IPS-15b (cell line): ENCODE results near the gene NLGN4X.

Experiments used
- H3K27me3 ChIP-seq: one replicate; pipeline ENCODE4 v1.6.1; 2013; ENCODE audit warnings: low read length; ENCODE audit not compliant: control insufficient read depth, insufficient read depth
- H3K36me3 ChIP-seq: one replicate; pipeline ENCODE4 v1.6.1; 2013; ENCODE audit warnings: low read length; ENCODE audit not compliant: control insufficient read depth, insufficient read depth
- H3K4me1 ChIP-seq: one replicate; pipeline ENCODE4 v1.6.1; 2013; ENCODE audit warnings: mild to moderate bottlenecking, low read length; ENCODE audit not compliant: control insufficient read depth, insufficient read depth
- H3K4me3 ChIP-seq: one replicate; pipeline ENCODE4 v1.5.1; 2013; ENCODE audit warnings: low read depth, low read length
- H3K9ac ChIP-seq: one replicate; pipeline ENCODE4 v1.6.1; 2013; ENCODE audit warnings: low read depth, mild to moderate bottlenecking, low read length
- H3K9me3 ChIP-seq: one replicate; pipeline ENCODE4 v1.6.1; 2013; ENCODE audit warnings: mild to moderate bottlenecking, low read length; ENCODE audit not compliant: control insufficient read depth, insufficient read depth

NLGN4X gene

GRCh38 chrX:6049132-6049531 lies 179.5 kb downstream of the NLGN4X start:
- no peaks in the 10 kb centered on the region for H3K9me3 ChIP-seq
- no peak overlapping the region for H3K4me3 ChIP-seq
- H3K27me3 ChIP-seq, result no peaks in the 10 kb centered on the region
- H3K9ac ChIP-seq, result no peak overlapping the region
- H3K36me3 ChIP-seq, result no peaks in the 10 kb centered on the region
- no peaks in the 10 kb centered on the region for H3K4me1 ChIP-seq

- H3K4me1 ChIP-seq, result peaks cover 2% of the 10 kb centered on the region
- H3K9ac ChIP-seq, result no peak overlapping the region
- no peaks in the 10 kb centered on the region for H3K36me3 ChIP-seq
- no peak overlapping the region for H3K4me3 ChIP-seq
- H3K27me3 ChIP-seq, result no peaks in the 10 kb centered on the region
- peaks cover 2% of the 10 kb centered on the region for H3K9me3 ChIP-seq
These were observed 187.0 kb downstream of the NLGN4X start for GRCh38 chrX:6041630-6042029.

- Histone ChIP-seq H3K36me3 (no peaks in the 10 kb centered on the region), H3K9me3 (no peaks in the 10 kb centered on the region), H3K4me3 (no peak overlapping the region), H3K27me3 (no peaks in the 10 kb centered on the region), H3K9ac (no peak overlapping the region), H3K4me1 (peaks cover 6% of the 10 kb centered on the region)
These were observed 199.7 kb downstream of the NLGN4X start for GRCh38 chrX:6029014-6029413.

- Histone ChIP-seq H3K4me1 (peaks cover 6% of the 10 kb centered on the region), H3K9me3 (no peaks in the 10 kb centered on the region), H3K9ac (no peak overlapping the region), H3K27me3 (no peaks in the 10 kb centered on the region), H3K4me3 (no peak overlapping the region), H3K36me3 (no peaks in the 10 kb centered on the region)
These were observed 201.7 kb downstream of the NLGN4X start for GRCh38 chrX:6026980-6027379.

- Histone ChIP-seq H3K4me1 (peaks cover 6% of the 10 kb centered on the region), H3K9me3 (no peaks in the 10 kb centered on the region), H3K9ac (no peak overlapping the region), H3K36me3 (no peaks in the 10 kb centered on the region), H3K4me3 (no peak overlapping the region), H3K27me3 (no peaks in the 10 kb centered on the region)
These were observed 202.2 kb downstream of the NLGN4X start for GRCh38 chrX:6026429-6026828.

GRCh38 chrX:6024204-6024603 lies 204.5 kb downstream of the NLGN4X start:
- Histone ChIP-seq H3K9me3 (no peaks in the 10 kb centered on the region), H3K4me3 (no peak overlapping the region), H3K9ac (no peak overlapping the region), H3K27me3 (no peaks in the 10 kb centered on the region), H3K36me3 (no peaks in the 10 kb centered on the region), H3K4me1 (peaks cover 6% of the 10 kb centered on the region)

- Histone ChIP-seq H3K4me3 (no peak overlapping the region), H3K9me3 (no peaks in the 10 kb centered on the region), H3K36me3 (no peaks in the 10 kb centered on the region), H3K27me3 (no peaks in the 10 kb centered on the region), H3K4me1 (peaks cover 6% of the 10 kb centered on the region), H3K9ac (no peak overlapping the region)
These were observed 207.2 kb downstream of the NLGN4X start for GRCh38 chrX:6021316-6022091.

GRCh38 chrX:6019076-6019475 lies 209.6 kb downstream of the NLGN4X start:
- no peaks in the 10 kb centered on the region for H3K36me3 ChIP-seq
- no peaks in the 10 kb centered on the region for H3K9me3 ChIP-seq
- H3K27me3 ChIP-seq, result no peaks in the 10 kb centered on the region
- H3K9ac ChIP-seq, result no peak overlapping the region
- H3K4me1 ChIP-seq, result no peaks in the 10 kb centered on the region
- H3K4me3 ChIP-seq, result no peak overlapping the region

- Histone ChIP-seq H3K27me3 (no peaks in the 10 kb centered on the region), H3K4me1 (no peaks in the 10 kb centered on the region), H3K9me3 (no peaks in the 10 kb centered on the region), H3K4me3 (no peak overlapping the region), H3K36me3 (no peaks in the 10 kb centered on the region), H3K9ac (no peak overlapping the region)
These were observed 213.2 kb downstream of the NLGN4X start for GRCh38 chrX:6015423-6015822.

GRCh38 chrX:6012357-6012756 lies 216.3 kb downstream of the NLGN4X start:
- Histone ChIP-seq H3K4me1 (no peaks in the 10 kb centered on the region), H3K36me3 (no peaks in the 10 kb centered on the region), H3K9ac (no peak overlapping the region), H3K4me3 (no peak overlapping the region), H3K9me3 (no peaks in the 10 kb centered on the region), H3K27me3 (no peaks in the 10 kb centered on the region)

GRCh38 chrX:6005856-6006255 lies 222.8 kb downstream of the NLGN4X start:
- Histone ChIP-seq H3K27me3 (no peaks in the 10 kb centered on the region), H3K9ac (no peak overlapping the region), H3K9me3 (no peaks in the 10 kb centered on the region), H3K4me3 (no peak overlapping the region), H3K4me1 (no peaks in the 10 kb centered on the region), H3K36me3 (no peaks in the 10 kb centered on the region)

- Histone ChIP-seq H3K9ac (no peak overlapping the region), H3K27me3 (no peaks in the 10 kb centered on the region), H3K9me3 (no peaks in the 10 kb centered on the region), H3K4me1 (no peaks in the 10 kb centered on the region), H3K36me3 (no peaks in the 10 kb centered on the region), H3K4me3 (no peak overlapping the region)
These were observed 224.1 kb downstream of the NLGN4X start for GRCh38 chrX:6004529-6004928.
